LNCAP (cell line): ENCODE measurements around the gene GOLGA6L2.

Experiments used
- CTCF ChIP-seq: fragments of 450-650 bp; IDR thresholded peaks from 2 replicates; pipeline ENCODE4 v1.5.1; 2017; ENCODE audit warnings: mild to moderate bottlenecking

The GOLGA6L2 gene

GRCh38 chr15:23439513-23439912 is 7.5 kb downstream of the GOLGA6L2 start:
- no peak for TF ChIP-seq CTCF

GRCh38 chr15:23438816-23439466 is 8.1 kb downstream of the GOLGA6L2 start:
- TF ChIP-seq CTCF = no peak

GRCh38 chr15:23437673-23438072 is 9.4 kb downstream of the GOLGA6L2 start:
- no peak for TF ChIP-seq CTCF

- TF ChIP-seq CTCF = no peak
Measured at GRCh38 chr15:23437146-23437545, 9.9 kb downstream of the GOLGA6L2 start.

GRCh38 chr15:23436421-23436820 is 10.6 kb downstream of the GOLGA6L2 start:
- no peak for TF ChIP-seq CTCF

GRCh38 chr15:23424111-23424904 is 22.7 kb downstream of the GOLGA6L2 start:
- TF ChIP-seq CTCF = no peak

GRCh38 chr15:23422946-23423708 is 23.9 kb downstream of the GOLGA6L2 start:
- TF ChIP-seq CTCF = no peak
